Muscle layer of colon (tissue), 2 donors: ENCODE measurements around the gene EVX2.
A peak's percentile ranks its signal among the peaks of the same experiment; 100 is the strongest.

Experiments
- H3K27ac ChIP-seq: one replicate; pipeline ENCODE4 v1.7.0; 2013; ENCODE audit warnings: low read depth, mild to moderate bottlenecking, low read length, moderate library complexity
- H3K27me3 ChIP-seq, 2 donors: one replicate each; pipeline ENCODE4 v1.7.0; 2013; ENCODE audit warnings: low read length in 2 of 2, mild to moderate bottlenecking in 2 of 2; ENCODE audit not compliant: insufficient read depth in 2 of 2, control insufficient read depth in 1 of 2
- H3K36me3 ChIP-seq: one replicate; pipeline ENCODE4 v1.7.0; 2013; ENCODE audit warnings: mild to moderate bottlenecking, low read length; ENCODE audit not compliant: insufficient read depth
- H3K4me1 ChIP-seq: one replicate; pipeline ENCODE4 v1.7.0; 2013; ENCODE audit warnings: mild to moderate bottlenecking, low read length; ENCODE audit not compliant: insufficient read depth
- H3K4me3 ChIP-seq, 2 donors: one replicate each; pipeline ENCODE4 v1.7.0; 2013; ENCODE audit warnings: low read length in 2 of 2, low read depth in 1 of 2, mild to moderate bottlenecking in 1 of 2, moderate library complexity in 1 of 2
- H3K9ac ChIP-seq: one replicate; pipeline ENCODE4 v1.7.0; 2013; ENCODE audit warnings: low read length
- H3K9me3 ChIP-seq: one replicate; pipeline ENCODE4 v1.7.0; 2013; ENCODE audit warnings: mild to moderate bottlenecking, low read length
- donor health status: abdominal sarcoma.
- donor health status: Adenocarcinoma of cecum.

EVX2 gene

GRCh38 chr2:176089843-176090395 is 6.2 kb upstream of the EVX2 start:
- Histone ChIP-seq H3K27me3 (peaks cover 85 to 99% of the 10 kb centered on the region in 2 donors), H3K4me3 (no peak overlapping the region), H3K27ac (no peak overlapping the region), H3K4me1 (peaks cover 25% of the 10 kb centered on the region), H3K9ac (no peak overlapping the region), H3K9me3 (peaks cover 3% of the 10 kb centered on the region), H3K36me3 (no peaks in the 10 kb centered on the region)

- H3K27ac ChIP-seq = no peak overlapping the region
- no peaks in the 10 kb centered on the region for H3K36me3 ChIP-seq
- no peak overlapping the region for H3K4me3 ChIP-seq
- no peak overlapping the region for H3K9ac ChIP-seq
- H3K9me3 ChIP-seq = peaks cover 3% of the 10 kb centered on the region
- H3K4me1 ChIP-seq = peaks cover 27% of the 10 kb centered on the region
- H3K27me3 ChIP-seq = peaks cover 85 to 99% of the 10 kb centered on the region in 2 donors
These were observed 5.4 kb upstream of the EVX2 start for GRCh38 chr2:176088937-176089842.

- no peaks in the 10 kb centered on the region for H3K36me3 ChIP-seq
- H3K9ac ChIP-seq = no peak overlapping the region
- H3K4me1 ChIP-seq = peaks cover 22% of the 10 kb centered on the region
- peak overlapping the region; percentile 2 to 42 for H3K4me3 ChIP-seq
- H3K27ac ChIP-seq = no peak overlapping the region
- no peaks in the 10 kb centered on the region for H3K9me3 ChIP-seq
- H3K27me3 ChIP-seq = peaks cover 85 to 99% of the 10 kb centered on the region in 2 donors
These were observed 4.5 kb upstream of the EVX2 start for GRCh38 chr2:176088048-176088936.

- Histone ChIP-seq H3K36me3 (no peaks in the 10 kb centered on the region), H3K4me3 (peak overlapping the region in 1 of 2 donors; percentile 42), H3K27me3 (peaks cover 91 to 100% of the 10 kb centered on the region in 2 donors), H3K9me3 (no peaks in the 10 kb centered on the region), H3K4me1 (peaks cover 24% of the 10 kb centered on the region), H3K9ac (no peak overlapping the region), H3K27ac (no peak overlapping the region)
These were observed 3.7 kb upstream of the EVX2 start for GRCh38 chr2:176087330-176088047.

GRCh38 chr2:176085861-176086771 is 2.4 kb upstream of the EVX2 start:
- H3K27me3 ChIP-seq = peaks cover 98 to 100% of the 10 kb centered on the region in 2 donors
- no peaks in the 10 kb centered on the region for H3K9me3 ChIP-seq
- no peak overlapping the region for H3K9ac ChIP-seq
- H3K4me3 ChIP-seq = no peak overlapping the region
- no peak overlapping the region for H3K27ac ChIP-seq
- peaks cover 24% of the 10 kb centered on the region for H3K4me1 ChIP-seq
- no peaks in the 10 kb centered on the region for H3K36me3 ChIP-seq

- Histone ChIP-seq H3K27me3 (peaks cover 99 to 100% of the 10 kb centered on the region in 2 donors), H3K27ac (no peak overlapping the region), H3K4me3 (no peak overlapping the region), H3K9me3 (no peaks in the 10 kb centered on the region), H3K4me1 (peaks cover 24% of the 10 kb centered on the region), H3K36me3 (no peaks in the 10 kb centered on the region), H3K9ac (no peak overlapping the region)
These were observed 1.5 kb upstream of the EVX2 start for GRCh38 chr2:176085120-176085788.

- Histone ChIP-seq H3K9ac (no peak overlapping the region), H3K9me3 (no peaks in the 10 kb centered on the region), H3K27ac (no peak overlapping the region), H3K4me1 (peaks cover 24% of the 10 kb centered on the region), H3K36me3 (no peaks in the 10 kb centered on the region), H3K4me3 (no peak overlapping the region), H3K27me3 (peaks cover 96 to 98% of the 10 kb centered on the region in 2 donors)
These were observed 903 bp upstream of the EVX2 start for GRCh38 chr2:176084611-176085119.

GRCh38 chr2:176082824-176083751 is 674 bp downstream of the EVX2 start:
- H3K9me3 ChIP-seq = no peaks in the 10 kb centered on the region
- no peak overlapping the region for H3K4me3 ChIP-seq
- H3K36me3 ChIP-seq = no peaks in the 10 kb centered on the region
- peaks cover 96 to 98% of the 10 kb centered on the region in 2 donors for H3K27me3 ChIP-seq
- no peak overlapping the region for H3K9ac ChIP-seq
- H3K27ac ChIP-seq = no peak overlapping the region
- H3K4me1 ChIP-seq = peaks cover 19% of the 10 kb centered on the region

- Histone ChIP-seq H3K36me3 (no peaks in the 10 kb centered on the region), H3K4me1 (peaks cover 15% of the 10 kb centered on the region), H3K27me3 (peaks cover 94 to 95% of the 10 kb centered on the region in 2 donors), H3K9ac (no peak overlapping the region), H3K27ac (no peak overlapping the region), H3K9me3 (no peaks in the 10 kb centered on the region), H3K4me3 (no peak overlapping the region)
These were observed 1.3 kb downstream of the EVX2 start for GRCh38 chr2:176082525-176082823.
